BJ (cell line): ENCODE results near the gene GDF15. TPM values are rescaled to one million over a fixed set of nuclear protein-coding genes. Genes with fewer than 3 reads are reported as not detected.
A peak's percentile ranks its signal among the peaks of the same experiment; 100 is the strongest.

Source experiments
- CTCF ChIA-PET: fragments of 350-600 bp; formaldehyde crosslinking; extraction: SDS; loops from one replicate; lab custom pipeline; 2021; ENCODE audit warnings: antibody characterized with exemption, inconsistent platforms; lab: Yijun Ruan, JAX
- POLR2A ChIA-PET: fragments of 300-600 bp; sonication (Branson Sonifier 250); formaldehyde crosslinking; extraction: SDS; loops from one replicate; lab custom pipeline; 2021; ENCODE audit warnings: antibody characterized with exemption; lab: Charles Lee
- DNase-seq: peaks from one replicate; pipeline ENCODE4 v3.0.0-alpha.2; 2011; ENCODE audit warnings: low read depth
- H3K27me3 ChIP-seq: 2 replicates; pipeline ENCODE4 v1.6.0; 2011; ENCODE audit warnings: low read length; ENCODE audit not compliant: control insufficient read depth, insufficient read depth
- H3K36me3 ChIP-seq: 2 replicates; pipeline ENCODE4 v1.5.1; 2011; ENCODE audit warnings: low read length; ENCODE audit not compliant: control insufficient read depth, insufficient read depth
- H3K4me3 ChIP-seq: 2 replicates; pipeline ENCODE4 v1.5.1; 2011; ENCODE audit warnings: low read depth, mild to moderate bottlenecking, control low read depth, low read length
- CTCF ChIP-seq: IDR thresholded peaks from 2 replicates; pipeline ENCODE4 v1.5.1; 2011; ENCODE audit warnings: low read depth, mild to moderate bottlenecking, control low read depth, inconsistent platforms, low read length, moderate library complexity; ENCODE audit not compliant: insufficient read depth
- polyA plus RNA-seq: library from polyadenylated mRNA; depleted of rRNA; stranded (reverse); fragments of >200 nt; gene quantifications from 2 replicates; pipeline ENCODE4 v1.2.3, GENCODE V29; 2011

Gene GDF15
- polyA plus RNA-seq, 1 experiment: 30.8 TPM

- no peak overlapping the region for H3K4me3 ChIP-seq
- DNase-seq: no peak
- ChIA-PET POLR2A (interaction anchor here (0.5 kb wide), 1 partner anchor 37 kb away, joined by 5 read pairs; no protein-coding TSS in a partner anchor), CTCF (interaction anchor here (0.7 to 1.1 kb wide), 2 partner anchors 10 to 164 kb away, joined by 3 to 4 read pairs; no protein-coding TSS in a partner anchor)
- TF ChIP-seq CTCF: no peak
- H3K27me3 ChIP-seq: no peaks in the 10 kb centered on the region
- peaks cover 8% of the 10 kb centered on the region for H3K36me3 ChIP-seq
Observed at GRCh38 chr19:18424890-18425514, 39.0 kb downstream of the GDF15 start.

GRCh38 chr19:18425515-18426415 is 39.8 kb downstream of the GDF15 start:
- CTCF ChIA-PET: interaction anchor here (0.7 to 1.1 kb wide), 3 partner anchors 9 to 222 kb away, joined by 3 to 4 read pairs (median 3); partner anchors contain the start of gene RAB3A
- Histone ChIP-seq H3K4me3 (no peak overlapping the region), H3K27me3 (no peaks in the 10 kb centered on the region), H3K36me3 (peaks cover 12% of the 10 kb centered on the region)
- POLR2A ChIA-PET: interaction anchor here (0.5 kb wide), 1 partner anchor 38 kb away, joined by 5 read pairs; no protein-coding TSS in a partner anchor
- no peak for DNase-seq
- peak; percentile 28 for TF ChIP-seq CTCF

- Histone ChIP-seq H3K36me3 (peaks cover 14% of the 10 kb centered on the region), H3K4me3 (no peak overlapping the region), H3K27me3 (no peaks in the 10 kb centered on the region)
- no peak for DNase-seq
- ChIA-PET POLR2A (no interaction called here), CTCF (interaction anchor here (1.1 kb wide), 1 partner anchor 222 kb away, joined by 3 read pairs; the partner anchor contains the start of gene RAB3A)
- TF ChIP-seq CTCF: no peak
Observed at GRCh38 chr19:18426416-18426767, 40.4 kb downstream of the GDF15 start.

GRCh38 chr19:18427080-18427742 is 41.3 kb downstream of the GDF15 start:
- CTCF ChIA-PET: interaction anchor here (1.1 to 1.9 kb wide), 3 partner anchors 8 to 223 kb away, joined by 3 to 4 read pairs (median 3); partner anchors contain the start of genes RAB3A and SSBP4
- DNase-seq: no peak
- no peak for TF ChIP-seq CTCF
- no peaks in the 10 kb centered on the region for H3K27me3 ChIP-seq
- POLR2A ChIA-PET: no interaction called here
- peaks cover 13% of the 10 kb centered on the region for H3K36me3 ChIP-seq
- no peak overlapping the region for H3K4me3 ChIP-seq
